GM12878 (cell line): Measurements from ENCODE around the gene LENG9.

Source experiments
- CREB1 ChIP-seq: IDR thresholded peaks from 2 replicates; pipeline ENCODE4 v1.6.1; 2012; ENCODE audit warnings: low read depth, mild to moderate bottlenecking, inconsistent platforms
- NRF1 ChIP-seq: conservative IDR thresholded peaks from 2 replicates; pipeline ENCODE4 v1.6.1; 2011; ENCODE audit warnings: mild to moderate bottlenecking, low read depth, low read length, improper control_type of control experiment
- POLR2A ChIP-seq: IDR thresholded peaks from 2 replicates; pipeline ENCODE4 v1.6.1; 2011; ENCODE audit warnings: low read depth, mild to moderate bottlenecking, low read length
- RCOR1 ChIP-seq: conservative IDR thresholded peaks from 2 replicates; pipeline ENCODE4 v1.6.1; 2012; ENCODE audit warnings: low read depth, low read length, improper control_type of control experiment
- SUPT20H ChIP-seq: IDR thresholded peaks from 2 replicates; pipeline ENCODE4 v1.6.1; 2011; ENCODE audit warnings: low read depth, mild to moderate bottlenecking, low read length, moderate library complexity, borderline replicate concordance; ENCODE audit not compliant: control insufficient read depth
- ZNF24 ChIP-seq: fragments of 450-650 bp; IDR thresholded peaks from 2 replicates; pipeline ENCODE4 v1.6.1; 2017; ENCODE audit warnings: antibody characterized with exemption, mild to moderate bottlenecking
- TF ChIP-seq, protein P1 (sequence below): IDR thresholded peaks from 2 replicates; pipeline ENCODE4 v1.6.1; 2012; ENCODE audit warnings: low read depth, low read length, improper control_type of control experiment

DNA sequence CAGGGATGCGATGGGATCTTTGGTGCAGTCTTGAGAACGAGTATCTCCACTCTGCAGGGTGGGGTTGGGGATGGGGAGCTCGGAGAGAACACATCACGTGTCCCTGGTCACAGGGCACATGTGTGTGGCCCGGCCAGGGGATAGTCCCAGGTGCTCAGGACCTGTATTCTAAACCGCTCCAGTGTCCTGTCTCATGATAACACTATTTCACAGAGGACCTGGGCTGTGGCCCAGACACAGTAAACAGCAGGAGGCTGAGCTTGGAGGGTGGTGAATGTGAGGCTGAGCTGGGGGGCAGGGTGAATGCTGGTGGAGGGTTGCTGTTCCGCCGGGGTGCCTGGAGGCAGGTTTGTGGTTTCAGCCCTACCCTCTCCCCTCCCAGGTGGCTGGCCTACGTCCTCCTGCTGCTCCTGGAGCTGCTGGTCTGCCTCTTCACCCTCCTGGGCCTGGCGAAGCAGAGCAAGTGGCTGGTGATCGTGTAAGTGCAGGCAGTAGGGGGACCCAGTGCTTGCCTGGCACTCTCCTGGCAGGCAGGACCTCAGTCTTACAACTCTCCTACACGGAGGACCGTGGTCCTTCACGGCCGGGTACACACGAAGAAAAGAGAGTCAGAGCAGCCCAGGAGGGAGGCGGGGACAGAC is 37.2 kb downstream of the LENG9 start:
- TF ChIP-seq POLR2A (no peak), NRF1 (no peak), ZNF24 (no peak), CREB1 (no peak), SUPT20H (no peak), RCOR1 (no peak)
- TF ChIP-seq, protein P1, sequence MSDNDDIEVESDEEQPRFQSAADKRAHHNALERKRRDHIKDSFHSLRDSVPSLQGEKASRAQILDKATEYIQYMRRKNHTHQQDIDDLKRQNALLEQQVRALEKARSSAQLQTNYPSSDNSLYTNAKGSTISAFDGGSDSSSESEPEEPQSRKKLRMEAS, result no peak
